Thyroid gland (tissue), 4 donors: ENCODE results near the gene NAP1L4. TPM values are rescaled to one million over a fixed set of nuclear protein-coding genes. Genes with fewer than 3 reads are reported as not detected.

Source experiments
- DNase-seq, 2 donors: peaks; one replicate each; pipeline ENCODE4 v3.0.0-alpha.2; 2019
- H3K27ac ChIP-seq, 3 donors: fragments of 200-600 bp; sonication (generic); 1 replicate in 2 of 3; 2 replicates in 1 of 3; pipeline ENCODE4 v1.5.1; 2016 to 2019; ENCODE audit warnings: mild to moderate bottlenecking in 1 of 3, moderate library complexity in 1 of 3
- H3K27me3 ChIP-seq: fragments of 200-600 bp; sonication (generic); one replicate; pipeline ENCODE4 v1.5.1; 2019
- H3K36me3 ChIP-seq, 2 donors: fragments of 200-600 bp; sonication (generic); one replicate each; pipeline ENCODE4 v1.5.1; 2016 to 2019
- H3K4me1 ChIP-seq, 2 donors: fragments of 200-600 bp; sonication (generic); one replicate each; pipeline ENCODE4 v1.5.1; 2017 to 2019
- H3K4me3 ChIP-seq, 3 donors: fragments of 200-600 bp; sonication (generic); replicated peaks in 1 of 3; 1 replicate in 2 of 3; 2 replicates in 1 of 3; pipeline ENCODE4 v1.5.1; 2016; ENCODE audit warnings: mild to moderate bottlenecking in 1 of 3
- H3K9me3 ChIP-seq: fragments of 200-600 bp; sonication (generic); one replicate; pipeline ENCODE4 v1.5.1; 2017
- CTCF ChIP-seq, 6 experiments: fragments of 200-600 bp in 3 of 6; fragments of 450-650 bp in 3 of 6; sonication (generic) in 3 of 6; IDR thresholded peaks; one replicate each; pipeline ENCODE4 v1.5.1; 2016 to 2019; ENCODE audit warnings: antibody characterized with exemption in 6 of 6, mild to moderate bottlenecking in 2 of 6, inconsistent platforms in 1 of 6, moderate library complexity in 1 of 6
- POLR2A ChIP-seq, 2 donors: fragments of 450-650 bp; IDR thresholded peaks; one replicate each; pipeline ENCODE4 v1.6.1; 2017; ENCODE audit warnings: antibody characterized with exemption in 2 of 2, mild to moderate bottlenecking in 2 of 2, moderate library complexity in 1 of 2
- WGBS, 2 donors: methylation state at CpG; one replicate each; pipeline ENCODE4 v1.1.5; 2017; 5-methylcytosine and 5-hydroxymethylcytosine counted together
- intact Hi-C: fragments of 100-400 bp; cut with DNase I; formaldehyde crosslinking; loops from one replicate; pipeline ENCODE4 v1.15.1; 2023
- total RNA-seq, 4 donors: library from RNA; depleted of rRNA; stranded (reverse); fragments of >200 nt; gene quantifications; one replicate each; pipeline ENCODE4 v1.2.3, GENCODE V29; 2016

NAP1L4 gene
- total RNA-seq, 4 donors from 2014 or later = 104 to 117 (median 108) TPM

- Histone ChIP-seq H3K4me3 (no peak overlapping the region), H3K27me3 (no peaks in the 10 kb centered on the region), H3K9me3 (no peaks in the 10 kb centered on the region), H3K4me1 (peaks cover 36 to 59% of the 10 kb centered on the region in 2 donors), H3K36me3 (no peaks in the 10 kb centered on the region), H3K27ac (peak overlapping the region in 1 of 3 donors; percentile 24)
- intact Hi-C loops = no loop called here
- no peak for TF ChIP-seq POLR2A (IDR thresholded peaks at IDR 0.05)
- no peak for TF ChIP-seq CTCF (IDR thresholded peaks at IDR 0.05)
- peak; percentile 66 to 77 for DNase-seq
- WGBS, 2 donors = 65 to 92% methylated on average over 9 to 10 of the region's 11 CpGs
Measured at GRCh38 chr11:2926611-2927051, 65.5 kb downstream of the NAP1L4 start.

- TF ChIP-seq POLR2A (IDR thresholded peaks at IDR 0.05) (no peak), CTCF (IDR thresholded peaks at IDR 0.05) (no peak)
- DNase-seq = no peak
- 86 to 91% methylated on average over 29 to 30 of the region's 30 CpGs for WGBS, 2 donors
- Histone ChIP-seq H3K27me3 (no peaks in the 10 kb centered on the region), H3K9me3 (no peaks in the 10 kb centered on the region), H3K27ac (peak overlapping the region; percentile 26 to 94 (median 42)), H3K4me3 (no peak overlapping the region), H3K4me1 (peaks cover 30 to 56% of the 10 kb centered on the region in 2 donors), H3K36me3 (no peaks in the 10 kb centered on the region)
- intact Hi-C loops = no loop called here
Measured at GRCh38 chr11:2924821-2925675, 67.1 kb downstream of the NAP1L4 start.

- WGBS, 2 donors = 28 to 43% methylated on average over 2 to 5 of the region's 10 CpGs
- no peaks in the 10 kb centered on the region for H3K9me3 ChIP-seq
- TF ChIP-seq POLR2A (IDR thresholded peaks at IDR 0.05) = peak in 1 of 2 donors; percentile 19
- no peak for TF ChIP-seq CTCF (IDR thresholded peaks at IDR 0.05)
- peak overlapping the region; percentile 73 to 94 (median 80) for H3K27ac ChIP-seq
- H3K4me1 ChIP-seq = peaks cover 25 to 51% of the 10 kb centered on the region in 2 donors
- peak; percentile 98 for DNase-seq
- H3K36me3 ChIP-seq = no peaks in the 10 kb centered on the region
- H3K27me3 ChIP-seq = no peaks in the 10 kb centered on the region
- intact Hi-C loops = no loop called here
- H3K4me3 ChIP-seq = no peak overlapping the region
Measured at GRCh38 chr11:2924381-2924780, 67.7 kb downstream of the NAP1L4 start.

DNA sequence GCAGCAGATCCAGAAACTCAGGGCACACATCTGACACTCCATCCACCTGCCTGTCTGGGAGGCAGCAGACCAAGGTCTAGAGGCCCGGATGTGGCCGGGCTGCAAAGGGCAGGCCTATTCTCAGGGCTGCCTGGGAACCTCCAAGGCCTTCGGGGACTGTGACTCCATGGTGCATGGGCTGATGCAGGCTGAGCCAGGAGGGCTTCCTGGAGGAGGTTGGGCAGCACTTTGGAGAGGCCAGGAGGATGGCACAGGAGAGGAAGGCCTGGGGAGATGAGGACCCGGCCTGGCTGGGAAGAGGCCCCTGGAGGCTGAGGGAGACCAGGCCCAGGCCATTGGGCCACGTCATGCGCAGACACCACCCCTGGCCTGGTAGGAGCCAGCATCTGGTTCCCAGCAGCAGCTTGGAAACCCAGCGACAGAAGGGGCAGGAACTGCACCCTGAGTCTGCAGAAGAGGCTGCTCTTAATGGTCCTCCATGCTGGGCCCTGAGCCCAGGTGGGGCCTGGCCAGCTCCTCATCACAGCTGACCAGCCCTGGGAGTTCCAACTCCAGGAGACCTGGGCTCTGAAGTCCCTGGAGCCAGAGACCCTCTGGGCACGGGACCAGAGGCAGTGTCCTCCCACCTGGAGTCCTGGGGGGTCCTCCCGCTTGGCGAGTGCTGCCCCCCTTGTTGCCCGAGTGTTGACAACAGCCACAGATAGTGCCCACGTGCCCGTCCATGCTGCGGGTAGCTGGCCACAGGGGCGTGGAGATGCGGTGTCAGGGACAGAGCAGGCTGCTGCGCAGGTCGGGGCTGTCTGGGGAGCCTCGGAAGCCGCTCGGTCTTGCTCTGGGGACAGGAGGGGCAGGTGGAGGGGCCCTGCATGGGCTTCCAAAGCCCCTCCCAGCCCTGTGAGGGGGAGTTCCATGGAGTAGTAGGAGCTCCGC, 68.4 kb downstream of the NAP1L4 start:
- TF ChIP-seq CTCF (IDR thresholded peaks at IDR 0.05) (no peak), POLR2A (IDR thresholded peaks at IDR 0.05) (peak in 1 of 2 donors; percentile 35)
- Histone ChIP-seq H3K4me1 (peaks cover 25 to 51% of the 10 kb centered on the region in 2 donors), H3K27ac (peak overlapping the region; percentile 73 to 94 (median 80)), H3K27me3 (no peaks in the 10 kb centered on the region), H3K36me3 (no peaks in the 10 kb centered on the region), H3K9me3 (no peaks in the 10 kb centered on the region), H3K4me3 (no peak overlapping the region)
- intact Hi-C loops = no loop called here
- peak; percentile 90 to 93 for DNase-seq
- WGBS, 2 donors = 38 to 77% methylated on average over 15 to 19 of the region's 22 CpGs
